CD4-positive, alpha-beta T cell treated with Interleukin-6 at 100 ng/mL for 8 hours (primary cell): ENCODE results near the gene DCUN1D1.
A peak's percentile ranks its signal among the peaks of the same experiment; 100 is the strongest.

Experiments used
- DNase-seq: peaks from one replicate; pipeline ENCODE4 v3.0.0-alpha.2; 2020; ENCODE audit warnings: mixed read lengths, low spot score

Gene DCUN1D1

DNA sequence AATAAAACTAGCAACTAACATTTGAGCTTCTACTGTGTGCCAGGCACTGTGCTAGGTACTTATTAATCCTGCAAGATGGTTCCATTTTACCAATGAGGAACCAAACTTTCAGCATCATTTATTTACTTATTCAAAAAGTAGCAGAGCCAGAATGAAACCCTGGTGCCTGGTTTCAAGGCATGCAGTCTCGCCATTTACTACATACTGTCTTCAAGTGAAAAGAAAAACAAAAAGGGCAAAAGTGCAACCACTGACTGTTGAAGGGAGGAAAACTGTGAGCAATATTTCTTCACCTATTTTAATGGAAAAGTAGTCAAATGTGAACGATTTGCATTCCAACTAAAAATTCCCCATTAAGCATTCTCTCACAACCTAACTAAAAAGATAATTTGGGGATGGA is 8.7 kb downstream of the DCUN1D1 start:
- no peak for DNase-seq

DNA sequence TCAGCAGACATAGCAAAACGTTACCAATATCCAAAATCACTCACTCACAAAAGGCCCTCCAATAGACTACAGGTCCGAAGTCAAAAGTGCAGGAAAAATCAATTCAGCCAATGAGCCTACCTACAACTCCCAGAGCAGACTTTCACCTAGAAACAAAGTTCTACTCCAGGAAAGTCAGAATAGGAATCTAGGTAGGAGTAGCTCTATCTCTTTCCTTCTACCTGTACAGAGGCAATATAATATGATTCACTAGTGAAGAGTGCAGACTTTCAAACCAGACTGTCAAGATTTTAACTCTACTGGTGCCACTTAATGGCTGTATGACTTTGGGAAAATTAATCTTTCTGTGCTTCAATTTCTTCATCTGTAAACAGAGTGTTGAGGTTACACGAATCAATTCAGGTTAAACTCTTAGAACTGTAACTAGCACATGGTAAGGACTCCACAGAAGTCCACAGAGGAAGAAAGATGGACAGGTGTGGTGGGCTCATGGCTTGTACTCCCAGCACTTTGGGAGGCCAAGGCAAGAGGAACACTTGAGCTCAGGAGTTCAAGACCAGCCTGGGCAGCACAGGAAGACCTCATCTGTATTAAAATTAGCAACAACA is 9.4 kb downstream of the DCUN1D1 start:
- DNase-seq = no peak

DNA sequence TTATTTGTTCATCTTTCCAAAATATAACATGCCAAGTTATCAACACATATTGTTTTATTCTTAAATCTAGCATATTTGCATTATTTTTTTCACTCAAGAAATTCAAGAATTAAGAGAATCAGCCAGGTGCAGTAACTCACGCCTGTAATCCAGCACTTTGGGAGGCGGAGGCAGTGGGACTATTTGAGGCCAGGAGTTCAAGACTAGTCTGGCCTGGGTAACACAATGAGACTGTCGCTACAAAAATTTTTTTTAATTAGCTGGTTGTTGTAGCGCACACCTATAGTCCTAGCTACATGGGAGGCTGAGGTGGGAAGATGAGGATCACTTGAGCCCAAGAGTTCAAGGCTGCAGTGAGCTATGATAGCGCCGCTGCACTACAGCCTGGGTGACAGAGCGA is 10.5 kb downstream of the DCUN1D1 start:
- DNase-seq = no peak

DNA sequence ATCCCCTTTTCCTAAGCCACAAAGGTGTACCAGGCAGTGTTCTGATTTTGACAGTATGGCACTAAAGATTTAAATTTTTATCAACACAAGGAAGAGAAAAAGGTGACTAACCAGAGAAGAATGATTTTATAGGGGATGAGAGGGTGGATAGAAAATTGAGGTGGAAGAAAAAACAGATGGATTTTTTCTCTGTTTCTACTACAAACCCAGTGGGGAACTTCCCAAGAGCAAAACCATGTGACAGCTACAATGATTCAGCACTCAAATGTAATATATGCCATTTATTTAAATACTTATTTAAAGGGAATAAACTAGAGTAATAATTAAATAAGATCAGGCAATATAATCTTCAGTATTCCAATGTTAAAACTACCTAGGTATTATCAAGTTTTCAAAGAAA is 11.1 kb downstream of the DCUN1D1 start:
- DNase-seq = no peak

DNA sequence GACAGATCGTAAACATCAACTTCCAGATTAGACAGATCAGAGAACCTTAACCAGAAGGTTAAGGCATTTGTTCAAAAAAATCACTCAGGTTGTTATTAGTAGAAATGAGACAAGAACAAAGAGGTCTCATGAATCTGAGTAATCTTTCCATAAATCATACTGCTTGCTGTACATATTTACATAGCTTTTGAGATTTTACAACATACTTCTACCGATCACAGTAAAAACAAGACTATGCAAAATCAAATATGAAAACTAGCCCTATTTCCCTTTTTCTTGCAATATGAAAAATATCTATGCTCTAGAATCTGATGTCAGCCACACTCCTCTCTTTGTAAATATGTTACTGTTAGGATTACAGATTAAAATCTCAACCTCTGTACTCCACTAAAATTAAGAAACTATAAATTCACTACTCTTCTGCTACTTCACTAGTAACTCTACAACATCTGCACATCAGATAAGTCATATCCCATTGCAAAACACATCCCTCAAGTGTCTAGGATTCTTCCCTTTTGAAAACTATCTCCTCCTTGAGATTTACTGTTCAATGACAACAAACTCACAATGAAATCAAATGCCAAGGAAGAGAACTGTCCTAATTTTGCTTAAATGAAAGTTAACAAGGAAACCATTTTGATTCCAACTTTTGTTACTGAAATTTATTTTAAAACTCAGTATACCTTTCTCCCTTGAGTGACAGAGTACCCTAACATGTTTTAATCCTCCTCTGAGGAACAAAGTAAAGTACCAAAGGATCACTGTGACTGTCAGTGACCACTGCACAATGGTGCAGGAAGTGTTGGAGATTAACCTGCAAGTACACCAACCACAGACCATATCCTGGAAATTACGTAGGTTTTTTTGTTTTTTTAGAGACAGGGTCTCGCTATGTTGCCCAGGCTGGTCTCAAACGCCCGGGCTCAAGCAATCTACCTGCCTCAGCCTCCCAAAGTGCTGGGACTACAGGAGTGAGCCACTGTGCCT is 12.8 kb downstream of the DCUN1D1 start:
- peak; percentile 32 for DNase-seq

DNA sequence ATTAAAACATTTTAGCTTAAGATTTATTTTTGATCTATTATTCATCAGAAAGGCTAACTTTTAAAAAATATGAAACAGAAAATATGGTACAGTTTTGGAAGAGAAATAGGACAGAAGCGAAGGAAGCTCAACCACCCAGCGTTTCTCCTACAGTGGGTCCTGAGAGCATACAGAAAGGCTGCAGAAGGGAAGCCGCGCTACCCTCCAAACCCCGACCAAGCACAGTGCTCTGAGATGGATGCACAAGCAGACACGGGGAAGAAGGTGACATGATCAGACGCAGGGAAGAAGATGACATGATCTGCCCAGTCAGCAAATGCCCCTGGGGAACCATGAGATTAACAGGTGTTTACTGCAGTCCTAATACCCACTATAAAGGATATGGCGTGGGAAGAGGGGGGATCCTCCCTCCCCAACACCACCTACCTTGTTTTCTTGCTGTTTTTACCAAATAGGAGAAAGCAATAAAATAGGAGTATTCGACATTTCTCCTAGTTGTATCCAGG is 14.4 kb downstream of the DCUN1D1 start:
- DNase-seq = no peak

DNA sequence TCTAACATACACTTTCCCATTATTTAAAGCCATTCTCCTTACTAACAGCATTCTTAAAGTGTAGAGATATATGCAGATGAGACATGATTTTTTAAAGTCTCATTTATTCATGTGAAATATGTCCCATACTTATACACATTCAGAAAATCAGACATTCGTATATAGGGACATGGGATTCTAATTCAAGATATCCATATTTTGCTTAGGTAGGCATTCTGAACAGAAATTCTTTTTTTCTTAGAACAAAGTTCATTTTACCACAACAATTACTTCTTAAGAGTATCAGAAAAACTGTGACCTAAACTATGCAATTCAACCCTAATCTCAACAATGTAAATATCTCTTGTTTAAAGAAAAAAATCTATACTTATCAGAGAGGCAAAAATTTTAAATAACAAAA is 16.2 kb downstream of the DCUN1D1 start:
- no peak for DNase-seq

DNA sequence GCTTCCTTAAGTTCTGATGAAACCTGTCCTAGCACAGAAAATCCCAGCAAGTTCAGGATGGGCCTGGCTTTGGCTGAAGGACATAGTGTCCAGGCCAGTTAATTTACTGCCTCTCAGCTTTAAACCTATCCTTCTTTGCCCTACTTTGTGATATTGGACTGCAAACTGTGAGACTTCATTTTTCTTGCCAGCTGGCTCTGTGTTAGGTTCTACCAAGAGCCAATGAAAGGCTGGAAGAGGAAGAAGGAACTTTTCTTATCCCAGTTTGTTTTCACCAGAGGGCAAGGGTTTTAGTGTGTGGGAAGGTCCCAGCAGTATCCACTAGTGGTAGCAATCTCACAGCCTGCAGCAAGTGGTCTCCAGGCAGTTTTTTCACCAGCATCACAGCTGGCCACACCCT is 18.2 kb downstream of the DCUN1D1 start:
- DNase-seq = no peak

DNA sequence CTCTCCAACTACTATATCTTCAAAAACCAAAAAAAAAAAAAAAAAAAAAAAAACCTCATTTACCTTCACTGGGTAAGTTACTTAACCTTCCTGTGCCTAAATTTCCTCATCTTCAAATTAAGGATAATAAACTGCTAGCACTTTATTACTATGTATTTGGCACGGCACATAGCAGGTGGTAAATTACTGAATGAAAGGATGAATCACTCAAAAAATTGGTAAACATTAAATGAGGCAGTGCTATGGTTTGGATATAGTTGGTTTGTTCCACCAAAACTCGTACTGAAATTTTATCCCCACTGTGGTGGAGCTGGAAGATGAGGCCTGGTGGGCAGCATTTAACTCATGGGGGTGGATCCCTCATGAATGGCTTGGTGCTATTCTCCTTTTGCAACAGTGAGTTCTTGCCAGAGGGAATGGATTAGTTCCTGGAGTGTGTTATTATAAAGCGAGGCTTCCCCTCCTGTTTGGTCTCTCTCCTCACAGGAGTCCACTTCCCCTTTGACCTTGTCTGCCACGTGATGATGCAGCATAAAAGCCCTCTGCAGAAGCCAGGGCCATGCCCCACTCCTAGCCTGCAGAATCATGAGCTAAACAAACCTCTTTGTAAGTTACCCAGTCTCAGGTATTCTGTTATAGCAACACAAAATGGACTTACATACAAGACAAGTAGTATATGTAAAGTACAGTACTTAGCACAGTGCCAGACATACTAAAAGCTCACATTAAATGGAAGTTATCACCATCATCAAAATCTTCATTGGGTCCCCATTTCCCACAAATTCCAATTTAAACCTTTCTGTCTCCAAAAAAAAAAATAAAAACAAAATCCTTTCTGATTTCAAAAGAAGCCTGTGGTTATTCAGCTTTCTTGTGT is 20.6 kb downstream of the DCUN1D1 start:
- no peak for DNase-seq

DNA sequence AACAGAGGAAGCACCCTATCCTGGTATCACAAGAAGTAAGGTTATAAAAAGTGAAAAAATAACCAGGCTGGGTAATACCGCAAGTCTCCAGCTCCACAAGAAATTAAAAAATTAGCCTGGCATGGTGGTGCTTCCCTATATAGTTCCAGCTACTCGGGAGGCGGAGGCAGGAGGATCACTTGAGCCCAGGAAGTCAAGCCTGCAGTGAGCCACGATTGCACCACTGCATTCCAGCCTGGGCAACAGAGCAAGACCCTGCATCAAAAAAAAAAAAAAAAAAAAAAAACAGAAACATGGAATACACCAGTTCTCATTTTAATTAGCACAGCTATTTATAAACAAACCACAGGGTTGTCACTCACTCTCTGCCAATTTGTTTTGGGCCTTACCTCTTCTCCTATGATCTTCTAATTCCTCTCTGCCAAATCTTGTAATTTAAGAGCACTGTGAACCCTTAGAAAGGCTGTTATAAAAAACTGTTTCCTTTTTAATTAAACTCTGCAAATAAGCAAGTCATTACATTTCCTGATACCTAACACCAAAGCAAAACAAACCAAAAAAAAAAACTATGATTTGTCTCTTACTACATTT is 22.6 kb downstream of the DCUN1D1 start:
- no peak for DNase-seq

DNA sequence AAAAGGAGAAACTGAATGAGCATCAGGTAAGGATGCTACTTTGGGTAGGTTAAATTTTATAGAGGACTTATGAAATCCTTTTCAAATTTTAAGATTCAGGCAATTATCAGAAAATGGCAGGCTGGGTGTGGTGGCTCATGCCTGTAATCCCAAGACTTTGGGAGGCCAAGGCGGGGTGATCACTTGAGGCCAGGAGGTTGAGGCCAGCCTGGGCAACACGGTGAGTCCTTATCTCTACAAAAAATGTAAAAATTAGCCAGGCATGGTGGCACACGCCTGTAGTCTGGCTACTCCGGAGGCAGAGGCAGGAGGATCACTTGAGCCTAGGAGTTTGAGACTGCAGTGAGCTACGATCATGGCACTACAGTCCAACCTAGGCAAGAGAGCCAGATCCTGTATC is 23.1 kb downstream of the DCUN1D1 start:
- DNase-seq = no peak

DNA sequence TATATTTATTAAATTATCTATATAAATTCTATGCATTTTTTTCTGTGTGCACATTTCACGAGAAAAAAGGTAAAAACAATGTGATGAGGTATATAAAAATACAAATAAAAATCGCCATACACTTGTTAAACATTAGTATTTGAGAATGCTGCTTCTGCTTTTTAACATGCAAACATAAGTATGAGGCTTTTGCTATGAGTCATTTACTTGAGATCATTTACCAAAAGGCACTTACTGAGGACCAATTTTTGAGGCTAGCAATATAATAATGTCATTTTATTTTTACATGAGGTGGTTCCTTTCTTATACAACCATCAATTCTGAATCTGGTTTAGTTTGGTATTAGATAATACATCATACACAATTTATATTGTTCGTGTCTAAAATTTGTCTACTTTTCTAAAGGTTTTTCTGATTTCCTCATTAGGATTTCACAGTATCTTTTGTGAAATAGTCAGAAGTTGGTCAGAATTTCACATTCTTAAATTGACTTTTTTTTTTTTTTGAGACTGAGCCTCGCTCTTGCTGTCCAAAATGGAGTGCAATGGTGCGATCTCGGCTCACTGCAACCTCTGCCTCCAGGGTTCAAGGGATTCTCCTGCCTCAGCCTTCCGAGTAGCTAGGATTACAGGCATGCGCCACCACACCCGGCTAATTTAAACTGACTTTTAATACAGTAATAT is 25.6 kb downstream of the DCUN1D1 start:
- no peak for DNase-seq

DNA sequence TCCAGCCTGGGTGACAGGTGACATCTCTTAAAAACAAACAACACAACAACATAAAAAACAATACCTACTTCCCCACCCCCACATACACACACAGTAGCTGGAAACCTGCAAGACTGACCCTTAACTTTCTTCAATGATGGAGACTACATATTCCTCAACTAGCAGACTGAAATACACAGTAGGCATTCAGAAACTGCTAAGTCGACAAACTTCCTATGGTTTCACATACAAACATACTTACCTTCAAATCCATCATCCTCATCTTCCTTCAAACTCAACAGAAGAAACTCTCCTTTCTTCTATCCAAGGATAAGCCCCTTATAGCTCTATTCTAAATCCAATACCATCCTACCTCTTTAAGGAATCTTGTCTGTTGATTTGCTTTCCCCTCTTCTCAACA is 30.6 kb downstream of the DCUN1D1 start:
- DNase-seq = no peak

DNA sequence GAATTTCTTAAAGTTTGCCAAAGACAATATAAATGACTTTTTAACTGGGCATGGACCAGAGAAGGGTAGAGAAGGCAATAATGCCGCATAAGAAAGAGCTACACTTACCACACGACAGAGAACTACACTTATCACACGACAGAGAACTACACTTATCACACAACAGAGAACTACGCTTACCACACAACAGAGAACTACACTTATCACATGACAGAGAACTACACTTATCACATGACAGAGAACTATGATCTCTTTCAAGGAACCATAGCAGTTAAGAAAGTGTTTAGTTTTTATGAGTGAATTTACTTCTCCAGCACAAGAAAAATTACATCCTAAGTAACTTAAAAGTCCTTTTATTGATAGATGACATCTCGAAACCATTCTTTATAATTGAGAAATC is 32.0 kb downstream of the DCUN1D1 start:
- DNase-seq = no peak

DNA sequence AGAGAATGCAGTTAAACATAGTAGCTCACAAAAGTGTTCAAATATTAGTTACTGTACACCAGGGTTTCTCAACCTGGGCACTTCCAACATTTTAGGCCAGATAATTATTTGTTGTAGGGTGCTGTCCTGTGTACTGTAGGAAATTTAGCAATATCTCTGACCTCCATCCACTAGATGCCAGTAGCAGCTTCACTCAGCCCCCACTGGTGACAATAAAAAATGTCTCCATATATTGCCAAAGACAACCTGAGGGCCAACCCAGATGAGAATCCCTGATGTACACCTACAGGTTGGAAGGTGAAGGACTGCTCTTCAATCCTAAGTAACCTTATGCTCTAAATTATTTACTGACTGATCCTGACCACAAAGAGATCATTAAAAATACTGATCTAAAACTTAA is 32.5 kb downstream of the DCUN1D1 start:
- DNase-seq = no peak

DNA sequence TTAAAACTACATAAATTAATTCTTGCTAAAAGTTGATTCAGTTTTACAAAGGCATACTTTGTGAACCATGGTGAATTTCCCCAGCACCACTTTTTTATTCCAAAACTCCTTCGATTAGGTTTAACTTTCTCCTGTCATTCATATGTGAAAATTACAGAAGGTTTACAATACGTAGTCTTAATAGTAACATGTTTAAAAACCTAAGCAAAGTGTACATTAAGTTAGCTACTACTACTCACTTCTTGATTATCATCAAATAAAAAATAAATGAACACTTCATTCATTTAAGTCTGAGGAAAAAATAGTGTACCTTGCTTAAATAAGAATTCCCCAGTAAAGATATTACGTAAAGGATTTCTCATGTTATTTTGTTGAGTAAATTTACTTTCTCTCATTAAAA is 38.6 kb downstream of the DCUN1D1 start:
- DNase-seq = no peak

DNA sequence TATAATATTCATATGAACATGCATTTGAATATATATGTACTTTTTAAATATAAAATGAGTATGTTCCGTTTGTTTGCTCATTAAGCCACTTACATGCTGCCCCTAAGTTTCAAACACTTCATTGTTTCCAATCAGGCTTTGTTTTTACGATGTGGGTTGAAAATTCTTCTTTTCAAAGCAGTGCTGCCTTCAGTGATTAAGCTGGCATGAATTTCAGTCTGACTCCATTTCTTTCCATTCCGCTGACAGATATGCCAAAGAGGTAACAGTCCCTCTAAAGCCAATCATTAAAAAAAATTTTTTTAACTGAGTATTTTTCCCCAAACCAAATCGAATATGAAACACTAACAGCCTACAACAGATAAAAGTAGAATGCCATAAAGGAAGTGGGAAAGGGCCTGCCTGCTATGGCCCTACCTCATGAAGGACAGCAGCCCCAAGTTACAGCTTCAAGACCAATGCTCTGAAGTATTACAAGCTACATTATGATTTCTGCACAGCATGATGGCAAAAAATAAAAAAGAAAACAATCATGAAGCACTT is 40.0 kb downstream of the DCUN1D1 start:
- no peak for DNase-seq

DNA sequence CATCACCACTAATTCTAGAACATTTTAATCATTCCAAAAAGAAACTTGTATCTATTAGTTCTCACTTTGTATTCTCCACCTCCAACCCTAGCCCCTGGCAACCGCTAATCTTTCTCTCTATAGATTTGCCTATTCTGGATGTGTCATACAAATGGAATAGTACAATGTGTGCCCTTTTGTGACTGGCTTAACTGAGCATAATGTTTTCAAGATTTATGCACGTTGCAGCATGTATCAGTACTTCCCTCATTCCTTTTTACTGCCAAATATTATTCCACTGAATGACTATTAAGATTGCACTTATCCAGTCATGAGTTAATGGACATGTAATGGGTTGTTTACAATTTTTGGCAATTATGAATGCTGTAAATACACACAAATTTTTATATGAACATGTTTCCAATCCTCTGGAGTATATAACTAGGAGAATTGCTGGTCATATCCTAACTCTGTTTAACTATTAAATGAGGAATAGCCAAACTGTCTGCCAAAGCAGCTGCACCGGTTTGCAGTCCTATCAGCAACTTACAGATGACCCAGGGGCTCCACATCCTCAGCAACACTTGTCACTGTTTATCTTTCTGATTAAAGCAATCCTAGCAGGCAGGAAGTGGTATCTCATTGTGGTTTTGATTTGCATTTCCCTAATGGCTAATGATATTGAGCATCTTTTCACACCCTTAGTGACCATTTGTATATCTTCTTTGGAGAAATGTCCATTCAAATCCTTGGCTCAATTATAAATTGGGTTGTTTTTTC is 42.9 kb downstream of the DCUN1D1 start:
- peak; percentile 8 for DNase-seq

DNA sequence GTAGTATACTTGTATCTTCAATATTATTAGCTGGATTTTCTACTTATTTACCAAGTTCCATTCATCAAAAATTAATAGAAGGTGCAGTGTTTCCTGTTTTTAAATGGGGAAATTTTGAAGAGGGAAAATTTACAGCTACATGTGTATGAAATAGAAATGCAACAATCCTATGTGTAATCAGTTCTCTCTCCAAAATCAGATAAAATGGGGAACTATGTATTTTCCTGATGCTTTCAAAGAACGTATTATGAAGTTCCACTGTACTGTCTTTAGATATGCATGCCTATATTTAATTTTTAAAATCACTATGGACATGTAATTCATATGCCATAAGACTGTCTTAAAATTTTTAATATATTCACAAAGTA is 43.4 kb downstream of the DCUN1D1 start:
- DNase-seq = no peak

DNA sequence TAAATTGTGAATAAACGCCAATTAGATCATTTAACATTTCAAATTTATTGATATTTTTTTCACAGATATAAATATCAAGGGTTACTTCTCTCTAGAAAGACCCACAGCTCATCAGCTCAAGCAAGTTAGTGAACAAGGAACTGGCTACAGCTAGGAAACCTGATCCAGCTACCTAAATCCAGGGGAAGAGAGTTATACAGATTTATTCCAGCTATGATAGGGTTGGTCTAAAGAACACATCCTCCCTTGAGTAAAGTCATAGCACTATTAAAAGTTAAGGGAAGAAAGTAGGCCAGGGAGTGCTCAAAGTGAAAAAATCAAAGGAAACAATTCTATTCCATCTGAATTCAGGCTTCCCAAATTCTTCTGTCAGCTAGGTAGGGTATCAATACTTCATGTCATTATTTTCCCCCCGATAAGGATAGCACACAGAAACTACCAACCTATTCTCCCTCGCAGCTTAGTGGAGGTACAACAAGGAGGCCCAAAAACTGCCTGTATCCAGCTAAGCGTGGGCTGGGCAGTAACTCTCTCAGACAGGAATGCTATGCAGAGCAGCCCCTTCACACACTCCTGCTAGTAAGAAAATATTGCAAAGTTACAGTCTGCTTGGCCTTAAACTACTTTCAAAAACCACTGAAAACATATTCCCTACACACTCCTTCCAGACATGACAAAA is 44.0 kb downstream of the DCUN1D1 start:
- no peak for DNase-seq
